GM18508 (cell line): ENCODE results near the gene TRRAP.

Source experiments
- ATAC-seq: cut with Tn5 transposase; IDR thresholded peaks from one replicate; pipeline ENCODE4 v1.9.1; 2021; ENCODE audit warnings: moderate number of reproducible peaks; ENCODE audit not compliant: insufficient read depth, unreplicated experiment

TRRAP gene

DNA sequence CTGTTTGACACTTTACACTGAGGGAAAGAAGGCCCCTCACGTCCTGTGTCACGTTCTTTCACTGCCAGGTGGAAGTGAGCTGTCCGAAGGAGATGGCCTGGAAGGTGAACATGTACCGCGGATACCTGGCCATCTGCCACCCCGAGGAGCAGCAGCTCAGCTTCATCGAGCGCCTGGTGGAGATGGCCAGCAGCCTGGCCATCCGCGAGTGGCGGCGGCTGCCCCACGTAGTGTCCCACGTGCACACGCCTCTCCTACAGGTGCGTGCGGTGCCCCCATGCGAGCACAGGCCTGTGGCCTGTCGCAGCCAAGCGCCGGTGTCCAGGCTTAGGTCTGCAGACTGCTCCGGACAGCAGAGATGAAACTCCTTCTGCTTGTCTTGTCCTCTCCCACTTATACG, 103.4 kb downstream of the TRRAP start:
- ATAC-seq = no peak

DNA sequence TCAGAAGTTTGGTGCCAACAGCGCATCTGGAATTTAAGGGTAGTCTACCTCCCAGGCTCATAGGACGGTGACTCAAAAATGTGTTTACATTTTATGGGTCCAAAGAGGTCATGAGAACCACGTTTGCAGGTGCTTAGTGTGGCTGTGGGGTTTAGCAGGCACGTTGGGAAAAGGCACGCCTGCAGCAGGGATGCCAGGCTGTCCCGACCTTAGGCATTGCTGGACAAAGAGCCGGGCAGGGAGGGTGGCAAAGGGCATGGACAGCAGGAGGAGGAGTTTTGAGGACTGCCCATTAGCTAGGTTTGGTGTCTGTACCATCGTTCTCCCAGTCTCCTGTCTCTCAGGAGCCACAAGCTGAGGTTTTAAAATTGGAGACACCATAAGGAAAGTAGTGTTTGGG, 104.4 kb downstream of the TRRAP start:
- no peak for ATAC-seq

DNA sequence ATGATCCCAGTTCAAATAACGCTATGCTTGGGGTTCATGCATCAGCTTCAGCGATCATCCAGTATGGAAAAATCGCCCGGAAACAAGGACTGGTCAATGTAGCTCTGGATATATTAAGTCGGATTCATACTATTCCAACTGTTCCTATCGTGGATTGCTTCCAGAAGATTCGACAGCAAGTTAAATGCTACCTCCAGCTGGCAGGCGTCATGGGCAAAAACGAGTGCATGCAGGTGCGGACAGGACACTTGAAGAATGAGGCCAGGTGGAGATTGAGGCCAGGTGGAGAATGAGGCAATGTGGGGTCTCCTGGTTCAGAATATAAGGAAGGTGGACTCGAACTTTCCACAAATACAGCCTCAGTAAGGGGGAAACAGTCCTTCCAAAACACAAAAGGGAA, 105.8 kb downstream of the TRRAP start:
- ATAC-seq = no peak

GRCh38 chr7:98985406-98985805, 107.1 kb downstream of the TRRAP start:
- no peak for ATAC-seq

GRCh38 chr7:98985945-98986344, 107.6 kb downstream of the TRRAP start:
- no peak for ATAC-seq

DNA sequence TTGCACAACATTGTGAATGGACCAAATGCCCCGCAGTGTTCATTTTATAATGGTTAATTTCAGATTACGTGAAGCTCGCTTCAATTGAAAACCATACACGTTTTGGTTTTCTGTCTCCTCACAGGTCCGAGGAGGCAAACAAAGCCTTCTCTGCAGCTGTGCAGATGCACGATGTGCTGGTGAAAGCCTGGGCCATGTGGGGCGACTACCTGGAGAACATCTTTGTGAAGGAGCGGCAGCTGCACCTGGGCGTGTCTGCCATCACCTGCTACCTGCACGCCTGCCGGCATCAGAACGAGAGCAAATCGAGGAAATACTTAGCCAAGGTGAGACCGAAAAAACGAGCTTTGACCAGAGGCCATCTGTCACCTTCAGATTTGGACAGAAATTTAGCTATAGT, 110.3 kb downstream of the TRRAP start:
- ATAC-seq = no peak

DNA sequence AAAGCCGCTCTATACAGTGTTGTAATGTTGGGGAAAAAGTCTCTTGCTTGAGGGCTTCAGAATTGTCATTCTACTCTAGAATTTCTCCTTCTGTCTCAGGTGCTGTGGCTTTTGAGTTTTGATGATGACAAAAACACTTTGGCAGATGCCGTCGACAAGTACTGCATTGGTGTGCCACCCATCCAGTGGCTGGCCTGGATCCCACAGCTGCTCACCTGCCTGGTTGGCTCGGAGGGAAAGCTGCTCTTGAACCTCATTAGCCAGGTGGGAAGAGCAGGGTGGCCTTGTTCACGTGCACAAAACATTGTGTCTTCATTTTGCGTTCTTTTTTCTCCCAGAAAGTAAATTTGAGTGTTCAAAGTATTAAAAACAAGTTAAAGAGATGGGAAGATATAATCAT, 112.0 kb downstream of the TRRAP start:
- ATAC-seq = no peak

DNA sequence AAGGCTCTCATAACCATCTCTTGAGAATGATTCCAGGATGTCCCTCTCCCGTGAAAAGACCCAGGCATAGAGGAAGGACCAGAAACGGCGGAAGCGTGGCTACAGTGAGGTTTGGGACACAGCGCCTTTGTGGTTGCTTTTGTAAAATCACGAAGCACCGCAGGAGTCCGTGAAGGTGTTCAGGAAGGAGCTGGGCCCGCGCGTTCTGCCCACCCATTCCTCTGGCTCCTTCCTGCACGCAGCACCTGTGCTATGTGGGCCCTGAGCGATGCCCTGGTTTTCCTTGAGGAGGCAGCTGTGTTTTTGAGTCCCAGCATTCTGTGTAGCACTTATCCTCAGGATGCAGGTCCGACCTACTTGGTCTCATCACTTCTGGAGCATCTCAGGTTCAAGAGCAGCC, 112.8 kb downstream of the TRRAP start:
- ATAC-seq = no peak

- ATAC-seq = no peak
These were observed 113.7 kb downstream of the TRRAP start for GRCh38 chr7:98992076-98992475.

DNA sequence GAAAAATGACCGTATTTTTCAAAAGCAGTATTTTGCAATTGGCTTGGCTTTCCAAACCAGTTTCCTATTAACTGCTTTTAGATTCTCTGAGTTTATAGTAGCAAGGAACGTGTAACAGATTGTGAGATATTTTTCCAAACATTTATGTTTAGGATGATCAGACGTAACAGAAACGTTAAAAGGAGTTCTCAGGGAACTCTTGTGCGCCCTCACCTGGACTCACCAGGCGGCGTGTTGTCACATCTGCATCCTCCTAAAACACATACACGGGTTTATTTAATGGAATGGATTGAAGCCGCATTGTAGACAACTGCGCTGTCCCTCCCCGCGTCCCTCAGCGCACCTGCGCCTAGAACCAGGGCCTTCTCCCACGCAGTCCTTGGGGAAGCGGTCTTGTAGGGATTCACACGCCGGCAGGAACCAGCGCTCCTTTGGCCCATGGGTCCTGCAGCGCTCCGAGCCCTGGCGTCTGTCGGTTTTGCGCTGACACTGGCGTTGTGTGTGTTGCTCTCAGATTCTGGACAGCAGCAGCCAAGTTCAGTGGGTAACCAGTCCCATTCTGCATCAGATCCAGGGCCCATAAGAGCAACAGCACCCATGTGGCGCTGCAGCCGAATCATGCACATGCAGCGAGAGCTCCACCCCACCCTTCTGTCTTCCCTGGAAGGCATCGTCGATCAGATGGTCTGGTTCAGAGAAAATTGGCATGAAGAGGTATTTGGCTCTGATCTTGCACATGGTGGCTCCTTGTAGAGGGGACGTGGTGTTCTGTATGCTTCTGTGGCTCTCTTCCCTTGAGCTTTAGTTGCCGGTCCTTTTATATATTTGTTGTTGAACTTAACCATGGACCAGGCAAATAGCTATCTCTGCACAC, 114.9 kb downstream of the TRRAP start:
- no peak for ATAC-seq

GRCh38 chr7:98994046-98994944, 116.0 kb downstream of the TRRAP start:
- ATAC-seq = no peak

- no peak for ATAC-seq
These were observed 116.8 kb downstream of the TRRAP start for GRCh38 chr7:98995111-98995510.

DNA sequence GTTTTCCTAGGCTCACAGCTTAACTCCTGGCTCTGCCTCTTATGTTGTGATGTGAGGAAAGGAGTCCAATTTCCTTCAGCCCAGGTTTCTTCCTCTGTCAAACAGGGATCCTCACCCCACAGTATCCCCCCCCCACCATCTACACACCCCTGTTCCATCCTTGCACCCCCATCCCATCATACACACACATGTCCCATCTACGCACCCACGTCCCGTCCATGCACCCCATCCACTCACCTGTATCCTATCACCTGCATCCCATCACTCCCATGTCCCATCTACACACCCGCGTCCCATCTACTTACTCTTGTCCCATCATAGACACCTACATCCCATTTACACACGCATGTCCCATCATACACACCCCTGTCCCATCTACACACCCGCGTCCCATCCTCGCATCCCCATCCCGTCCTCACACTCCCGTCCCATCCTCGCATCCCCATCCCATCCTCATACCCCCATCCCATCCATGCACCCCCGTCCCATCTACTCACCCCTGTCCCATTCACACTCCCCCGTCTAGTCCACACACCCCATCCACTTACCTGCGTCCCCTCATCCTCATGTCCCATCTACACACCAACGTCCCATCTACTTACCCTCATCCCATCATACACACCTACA, 117.3 kb downstream of the TRRAP start:
- no peak for ATAC-seq

GRCh38 chr7:98996150-98996552, 117.8 kb downstream of the TRRAP start:
- no peak for ATAC-seq

- no peak for ATAC-seq
These were observed 119.5 kb downstream of the TRRAP start for GRCh38 chr7:98997846-98998245.

- ATAC-seq = no peak
These were observed 120.7 kb downstream of the TRRAP start for GRCh38 chr7:98998821-98999725.

GRCh38 chr7:99000196-99000903, 122.0 kb downstream of the TRRAP start:
- no peak for ATAC-seq

GRCh38 chr7:99000904-99001465, 122.7 kb downstream of the TRRAP start:
- no peak for ATAC-seq
